GM18499 (cell line): ENCODE measurements around the gene GYPC.

ENCODE experiments used
- ATAC-seq: cut with Tn5 transposase; IDR thresholded peaks from one replicate; pipeline ENCODE4 v1.9.1; 2021; ENCODE audit warnings: moderate number of reproducible peaks; ENCODE audit not compliant: insufficient read depth, unreplicated experiment

The GYPC gene

DNA sequence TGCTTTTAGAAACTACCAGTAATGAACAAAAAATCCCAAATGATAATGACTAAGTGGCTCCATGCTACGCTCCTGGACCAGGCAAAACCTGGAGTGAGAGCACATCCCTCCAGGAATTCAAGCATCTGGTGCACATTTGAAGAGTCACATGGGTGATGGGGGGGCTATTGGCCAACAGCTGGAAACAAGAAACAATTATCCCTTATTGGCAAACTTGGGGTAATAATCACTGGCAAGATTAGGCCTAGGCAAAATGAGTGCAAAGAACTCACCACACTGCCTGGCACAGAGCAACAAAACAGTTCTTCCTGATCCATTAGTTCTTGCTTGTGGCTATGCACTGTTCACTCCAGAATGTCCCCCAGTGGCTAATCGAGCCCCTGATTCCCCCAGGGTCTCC is 66.1 kb downstream of the GYPC start:
- no peak for ATAC-seq

- ATAC-seq: no peak
Measured at GRCh38 chr2:126722546-126722945, 66.6 kb downstream of the GYPC start.

GRCh38 chr2:126723281-126723815 is 67.4 kb downstream of the GYPC start:
- ATAC-seq: no peak

DNA sequence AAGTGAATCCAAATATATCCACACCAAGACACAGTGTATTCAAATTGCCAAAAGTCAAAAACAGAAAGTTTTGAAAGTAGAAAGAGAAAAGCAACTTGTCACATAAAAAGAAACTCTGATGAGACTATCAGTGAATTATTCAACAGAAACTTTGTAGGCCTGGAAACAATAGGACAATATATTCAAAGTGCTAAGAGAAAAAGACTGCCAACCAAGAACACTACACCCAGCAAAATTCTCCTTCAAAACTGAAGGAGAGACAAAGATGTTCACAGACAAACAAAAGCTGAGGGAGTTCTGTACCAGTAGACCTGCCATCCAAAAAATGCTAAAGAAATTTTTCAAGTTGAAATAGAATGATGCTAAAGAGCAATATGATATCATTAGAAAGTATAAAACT is 69.6 kb downstream of the GYPC start:
- ATAC-seq: no peak

GRCh38 chr2:126729896-126730295 is 73.9 kb downstream of the GYPC start:
- ATAC-seq: no peak

DNA sequence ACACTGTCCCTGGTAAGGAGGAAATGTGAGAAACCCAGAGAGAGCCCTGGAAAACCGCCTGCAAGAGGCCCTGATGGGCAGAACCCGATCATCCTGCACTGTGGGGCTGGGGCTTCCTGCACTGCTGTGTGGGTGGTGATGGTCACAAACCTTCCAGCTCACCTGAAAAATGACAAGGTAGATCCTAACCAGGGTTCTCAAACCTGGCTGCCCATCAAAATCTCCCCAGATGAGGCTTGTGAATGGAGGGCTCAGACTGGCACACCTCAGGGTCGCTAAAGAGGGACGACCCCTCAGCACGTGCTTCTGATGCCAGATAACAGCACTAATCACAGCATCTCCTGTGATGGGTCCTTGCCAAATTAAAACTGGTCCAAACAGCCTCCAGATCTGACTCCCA is 74.7 kb downstream of the GYPC start:
- no peak for ATAC-seq

DNA sequence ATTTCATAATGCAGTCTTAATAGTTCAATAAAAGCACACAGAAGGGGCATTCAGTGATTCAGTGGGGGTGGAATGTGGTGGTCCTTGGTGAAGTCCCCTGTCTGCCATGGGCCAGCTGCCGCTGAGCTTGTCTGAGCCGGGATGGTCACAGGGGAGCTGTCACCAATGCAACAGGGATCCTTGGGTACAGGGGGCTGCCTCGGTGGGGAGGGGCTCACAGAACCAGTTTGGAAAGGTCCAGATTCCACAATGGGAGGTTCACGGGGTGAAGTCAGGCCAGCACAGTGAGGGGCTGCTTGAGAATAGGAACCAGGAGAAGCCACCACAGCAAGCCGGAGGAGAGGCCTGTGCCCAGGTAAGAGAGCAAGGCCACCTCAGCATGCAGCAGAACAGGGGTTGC is 75.4 kb downstream of the GYPC start:
- ATAC-seq: no peak

GRCh38 chr2:126732682-126733245 is 76.8 kb downstream of the GYPC start:
- no peak for ATAC-seq

DNA sequence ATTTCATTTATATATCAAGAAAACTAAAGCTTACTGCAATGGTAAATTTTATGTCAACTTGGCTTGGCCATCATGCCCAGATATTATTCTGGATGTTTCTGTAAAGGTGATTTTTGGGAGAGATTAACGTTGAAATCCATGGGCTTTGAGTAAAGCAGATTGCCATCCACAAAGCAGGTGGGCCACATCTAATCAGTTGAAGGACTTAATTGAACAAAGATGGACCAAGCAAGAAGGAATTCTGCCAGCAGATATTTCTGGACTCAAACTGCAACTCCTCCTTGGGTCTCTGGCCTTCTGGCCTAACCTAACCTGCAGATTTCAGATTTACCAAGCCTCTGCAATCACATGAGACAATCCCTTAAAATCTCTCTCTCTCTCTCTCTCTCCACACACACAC is 77.8 kb downstream of the GYPC start:
- no peak for ATAC-seq

DNA sequence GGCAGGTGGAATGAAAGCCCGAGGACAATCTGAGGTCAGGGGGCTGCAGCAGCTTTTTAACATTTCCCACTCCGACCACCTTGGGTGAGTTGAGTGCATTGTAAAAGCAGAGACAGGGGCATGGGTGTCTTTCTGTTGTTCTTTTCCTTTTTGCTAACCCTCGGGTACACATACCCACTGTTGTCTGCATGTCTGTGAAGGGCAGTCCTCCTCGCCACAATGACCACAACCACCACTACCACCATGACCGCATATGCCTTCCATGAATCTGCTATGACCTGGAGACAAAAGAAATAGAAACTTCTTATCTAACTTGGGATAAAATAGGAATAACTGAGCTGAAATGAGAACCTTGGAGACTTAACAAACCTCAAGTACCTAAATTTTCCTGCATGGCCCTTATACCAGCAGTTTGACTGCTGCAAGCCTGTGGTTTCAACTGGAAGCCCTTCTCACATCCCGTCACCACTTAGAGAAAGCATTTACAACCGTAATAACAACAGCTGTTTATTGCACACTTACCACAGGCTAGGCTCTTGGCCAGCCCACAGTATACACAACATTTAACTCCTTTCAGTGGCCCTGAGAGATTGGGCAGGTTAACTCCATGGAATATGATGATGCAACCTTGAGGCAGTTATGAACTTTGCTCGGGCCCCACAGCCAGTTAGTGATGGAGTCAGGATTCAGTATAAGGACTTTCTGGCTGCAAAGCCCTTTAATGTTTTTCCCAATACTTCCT is 80.3 kb downstream of the GYPC start:
- no peak for ATAC-seq

- ATAC-seq: no peak
Measured at GRCh38 chr2:126739141-126739540, 83.2 kb downstream of the GYPC start.

DNA sequence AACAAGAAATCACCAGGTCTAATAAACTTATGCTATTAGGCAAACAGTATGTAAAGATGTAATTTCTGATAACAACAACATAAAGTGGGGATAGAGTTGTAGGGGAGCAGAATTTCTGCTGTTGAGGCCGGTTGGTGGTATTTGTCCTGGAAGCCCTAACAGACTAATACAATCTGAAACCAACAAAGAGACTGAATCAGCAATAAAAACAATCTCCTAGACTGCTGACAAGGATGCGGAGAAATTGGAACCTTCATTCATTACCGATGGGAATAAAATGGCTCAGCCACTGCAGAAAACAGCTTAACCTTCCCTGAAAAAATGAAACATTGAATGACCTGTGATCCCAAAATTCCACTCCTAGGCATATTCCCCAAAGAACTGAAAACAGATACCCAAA is 88.7 kb downstream of the GYPC start:
- ATAC-seq: no peak
